H54 (cell line): ENCODE data around the gene RSRP1.
A peak's percentile ranks its signal among the peaks of the same experiment; 100 is the strongest.

Source experiments
- DNase-seq: peaks from one replicate; pipeline ENCODE4 v3.0.0; 2011; ENCODE audit warnings: low spot score, mixed read lengths; ENCODE audit not compliant: insufficient read length
- FAIRE-seq: peaks from 3 replicates; lab custom pipeline; 2011; peaks lifted over from hg19 to GRCh38; lab: Jason Lieb, UNC
- POLR2A ChIP-seq: IDR thresholded peaks from 2 replicates; pipeline ENCODE4 v1.6.1; 2011; ENCODE audit warnings: low read depth, mild to moderate bottlenecking, low read length

RSRP1 gene

GRCh38 chr1:25232866-25233784 lies 14.1 kb downstream of the RSRP1 start:
- TF ChIP-seq POLR2A, result no peak
- FAIRE-seq (peak; percentile 92), DNase-seq (peak; percentile 42)

GRCh38 chr1:25232027-25232865 lies 15.0 kb downstream of the RSRP1 start, which contains the start of gene SYF2:
TSS of gene SYF2 (minus strand) at chr1:25232502. CDS start at chr1:25232467, 35 bp downstream.
- DNase-seq, result peak; percentile 63
- FAIRE-seq, result peak; percentile 86
- TF ChIP-seq POLR2A, result peak; percentile 26; the same call in 1 of the 2 replicates

- no peak for TF ChIP-seq POLR2A
- DNase-seq (no peak), FAIRE-seq (no peak)
Measured at GRCh38 chr1:25223471-25223870, 23.8 kb downstream of the RSRP1 start.

- FAIRE-seq (no peak), DNase-seq (no peak)
- TF ChIP-seq POLR2A, result no peak
Measured at GRCh38 chr1:25222606-25223005, 24.6 kb downstream of the RSRP1 start.

GRCh38 chr1:25220666-25221065 lies 26.6 kb downstream of the RSRP1 start:
- DNase-seq, result no peak
- TF ChIP-seq POLR2A, result no peak
- FAIRE-seq, result no peak

- no peak for TF ChIP-seq POLR2A
- DNase-seq (no peak), FAIRE-seq (no peak)
Measured at GRCh38 chr1:25219661-25220251, 27.5 kb downstream of the RSRP1 start.

- no peak for TF ChIP-seq POLR2A
- no peak for FAIRE-seq
- DNase-seq, result no peak
Measured at GRCh38 chr1:25217598-25218232, 29.5 kb downstream of the RSRP1 start.

- FAIRE-seq (no peak), DNase-seq (no peak)
- no peak for TF ChIP-seq POLR2A
Measured at GRCh38 chr1:25217015-25217414, 30.2 kb downstream of the RSRP1 start.

GRCh38 chr1:25216123-25216522 lies 31.1 kb downstream of the RSRP1 start:
- FAIRE-seq, result no peak
- no peak for DNase-seq
- no peak for TF ChIP-seq POLR2A

- TF ChIP-seq POLR2A, result no peak
- FAIRE-seq (no peak), DNase-seq (no peak)
Measured at GRCh38 chr1:25212725-25213124, 34.5 kb downstream of the RSRP1 start.

- no peak for FAIRE-seq
- no peak for DNase-seq
- TF ChIP-seq POLR2A, result no peak
Measured at GRCh38 chr1:25210728-25211127, 36.5 kb downstream of the RSRP1 start.

GRCh38 chr1:25209516-25209915 lies 37.7 kb downstream of the RSRP1 start:
- FAIRE-seq, result no peak
- DNase-seq, result no peak
- TF ChIP-seq POLR2A, result no peak

- DNase-seq, result no peak
- no peak for FAIRE-seq
- TF ChIP-seq POLR2A, result no peak
Measured at GRCh38 chr1:25208561-25209222, 38.6 kb downstream of the RSRP1 start.
